Measurements from ENCODE around the gene ABCB8.

GRCh38 chr7:151008143-151008510 lies 20.1 kb upstream of the ABCB8 start:
- TF ChIP-seq CTCF (conservative IDR thresholded peaks at IDR 0.05; ENCODE audit: low read length) (no peak), EZH2phosphoT487 (IDR thresholded peaks at IDR 0.05; ENCODE audit: borderline replicate concordance) (no peak)
